ENCODE data around the gene RHEB.

DNA sequence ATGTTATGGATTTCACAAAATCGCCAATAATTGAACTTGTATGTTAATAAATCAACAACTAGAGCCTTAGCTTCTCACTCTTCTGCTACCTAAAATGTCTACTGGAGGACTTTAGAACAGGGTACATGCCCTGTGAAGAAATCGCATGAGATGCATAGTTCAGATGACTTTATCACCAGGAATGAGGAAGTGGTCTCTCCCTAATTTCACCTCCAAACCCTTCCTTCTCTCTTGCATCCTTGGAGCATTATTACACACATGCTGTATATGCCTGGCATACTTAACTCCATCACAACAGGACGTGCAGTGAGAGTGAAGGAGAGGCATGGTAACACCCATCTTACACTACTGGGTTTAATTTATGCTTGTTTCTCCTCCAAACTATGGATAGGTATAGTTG lies 27.8 kb downstream of the RHEB start:
- TF ChIP-seq, protein P1, sequence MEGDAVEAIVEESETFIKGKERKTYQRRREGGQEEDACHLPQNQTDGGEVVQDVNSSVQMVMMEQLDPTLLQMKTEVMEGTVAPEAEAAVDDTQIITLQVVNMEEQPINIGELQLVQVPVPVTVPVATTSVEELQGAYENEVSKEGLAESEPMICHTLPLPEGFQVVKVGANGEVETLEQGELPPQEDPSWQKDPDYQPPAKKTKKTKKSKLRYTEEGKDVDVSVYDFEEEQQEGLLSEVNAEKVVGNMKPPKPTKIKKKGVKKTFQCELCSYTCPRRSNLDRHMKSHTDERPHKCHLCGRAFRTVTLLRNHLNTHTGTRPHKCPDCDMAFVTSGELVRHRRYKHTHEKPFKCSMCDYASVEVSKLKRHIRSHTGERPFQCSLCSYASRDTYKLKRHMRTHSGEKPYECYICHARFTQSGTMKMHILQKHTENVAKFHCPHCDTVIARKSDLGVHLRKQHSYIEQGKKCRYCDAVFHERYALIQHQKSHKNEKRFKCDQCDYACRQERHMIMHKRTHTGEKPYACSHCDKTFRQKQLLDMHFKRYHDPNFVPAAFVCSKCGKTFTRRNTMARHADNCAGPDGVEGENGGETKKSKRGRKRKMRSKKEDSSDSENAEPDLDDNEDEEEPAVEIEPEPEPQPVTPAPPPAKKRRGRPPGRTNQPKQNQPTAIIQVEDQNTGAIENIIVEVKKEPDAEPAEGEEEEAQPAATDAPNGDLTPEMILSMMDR (IDR thresholded peaks at IDR 0.05) = no peak
- no peak for TF ChIP-seq POLR2A (IDR thresholded peaks at IDR 0.05)

Measured in heart left ventricle (tissue), 13 donors.